ENCODE data around the gene H6PD. TPM values are rescaled to one million over a fixed set of nuclear protein-coding genes. Genes with fewer than 3 reads are reported as not detected.

The H6PD gene
- total RNA-seq, 4 donors from 2014 or later, result 37.3 to 65.1 (median 44.4) TPM

DNA sequence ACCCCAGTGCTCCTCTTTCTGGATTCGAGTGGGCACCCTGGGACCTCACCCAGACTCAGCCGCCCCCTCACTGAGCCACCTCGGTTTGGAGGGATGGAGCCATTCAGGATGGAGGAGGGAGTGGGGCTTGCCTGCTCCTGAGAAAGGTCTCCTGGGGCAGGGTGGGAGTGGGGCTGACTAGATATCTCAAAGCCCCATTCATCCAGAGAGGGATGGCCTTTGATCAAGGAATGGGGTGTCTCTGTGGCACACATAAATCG is 48.1 kb downstream of the H6PD start:
- in situ Hi-C loops (cut with MboI; ENCODE audit: low sequenced_read_pairs in 4 of 4) (loop anchor here in 1 of 4 donors (10.0 kb wide), 1 partner anchor 172 kb away; no protein-coding TSS in a partner anchor), intact Hi-C loops (cut with DNase I; ENCODE audit: low total_unique reads) (no loop called here)
- Histone ChIP-seq H3K36me3 (no peaks in the 10 kb centered on the region), H3K4me1 (peaks cover 6 to 8% of the 10 kb centered on the region in 2 donors), H3K9me3 (peaks cover 0 to 2% (median 0%) of the 10 kb centered on the region in 3 donors), H3K4me3 (no peak overlapping the region), H3K27me3 (no peaks in the 10 kb centered on the region), H3K27ac (no peak overlapping the region)
- ATAC-seq, result no peak
- DNase-seq, result no peak
- TF ChIP-seq, protein P1, sequence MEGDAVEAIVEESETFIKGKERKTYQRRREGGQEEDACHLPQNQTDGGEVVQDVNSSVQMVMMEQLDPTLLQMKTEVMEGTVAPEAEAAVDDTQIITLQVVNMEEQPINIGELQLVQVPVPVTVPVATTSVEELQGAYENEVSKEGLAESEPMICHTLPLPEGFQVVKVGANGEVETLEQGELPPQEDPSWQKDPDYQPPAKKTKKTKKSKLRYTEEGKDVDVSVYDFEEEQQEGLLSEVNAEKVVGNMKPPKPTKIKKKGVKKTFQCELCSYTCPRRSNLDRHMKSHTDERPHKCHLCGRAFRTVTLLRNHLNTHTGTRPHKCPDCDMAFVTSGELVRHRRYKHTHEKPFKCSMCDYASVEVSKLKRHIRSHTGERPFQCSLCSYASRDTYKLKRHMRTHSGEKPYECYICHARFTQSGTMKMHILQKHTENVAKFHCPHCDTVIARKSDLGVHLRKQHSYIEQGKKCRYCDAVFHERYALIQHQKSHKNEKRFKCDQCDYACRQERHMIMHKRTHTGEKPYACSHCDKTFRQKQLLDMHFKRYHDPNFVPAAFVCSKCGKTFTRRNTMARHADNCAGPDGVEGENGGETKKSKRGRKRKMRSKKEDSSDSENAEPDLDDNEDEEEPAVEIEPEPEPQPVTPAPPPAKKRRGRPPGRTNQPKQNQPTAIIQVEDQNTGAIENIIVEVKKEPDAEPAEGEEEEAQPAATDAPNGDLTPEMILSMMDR (IDR thresholded peaks at IDR 0.05 in 4 of 5, conservative IDR thresholded peaks at IDR 0.05 in 1 of 5), result no peak
- TF ChIP-seq POLR2A (IDR thresholded peaks at IDR 0.05), result no peak

DNA sequence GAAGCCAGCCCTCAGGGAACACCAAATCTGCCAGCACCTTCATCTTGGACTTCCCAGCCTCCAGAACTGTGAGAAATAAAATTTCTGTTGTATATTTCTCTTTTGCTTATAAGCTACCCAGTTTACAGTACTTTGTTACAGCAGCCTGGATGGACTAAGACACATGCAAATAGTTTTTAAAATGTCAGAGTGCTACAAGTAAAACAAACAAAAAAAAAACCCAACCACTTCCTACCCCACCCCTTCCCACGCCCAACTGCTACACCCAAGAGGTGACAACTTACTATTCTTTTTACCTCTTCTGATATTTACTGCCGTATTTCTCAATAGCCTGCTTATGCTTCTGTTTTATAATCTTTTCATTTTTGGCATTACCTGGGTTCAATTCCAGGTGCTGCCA is 49.5 kb downstream of the H6PD start:
- no peak for TF ChIP-seq POLR2A (IDR thresholded peaks at IDR 0.05)
- TF ChIP-seq, protein P1 (IDR thresholded peaks at IDR 0.05 in 4 of 5, conservative IDR thresholded peaks at IDR 0.05 in 1 of 5), result no peak
- no peaks in the 10 kb centered on the region for H3K36me3 ChIP-seq
- DNase-seq (no peak), ATAC-seq (no peak)
- H3K4me3 ChIP-seq, result no peak overlapping the region
- intact Hi-C loops (cut with DNase I; ENCODE audit: low total_unique reads), result no loop called here
- no peaks in the 10 kb centered on the region for H3K27me3 ChIP-seq
- no peak overlapping the region for H3K27ac ChIP-seq
- in situ Hi-C loops (cut with MboI; ENCODE audit: low sequenced_read_pairs in 4 of 4), result loop anchor here in 1 of 4 donors (10.0 kb wide), 1 partner anchor 171 kb away; no protein-coding TSS in a partner anchor
- peaks cover 6 to 8% of the 10 kb centered on the region in 2 donors for H3K4me1 ChIP-seq
- H3K9me3 ChIP-seq, result peaks cover 0 to 8% (median 0%) of the 10 kb centered on the region in 3 donors

DNA sequence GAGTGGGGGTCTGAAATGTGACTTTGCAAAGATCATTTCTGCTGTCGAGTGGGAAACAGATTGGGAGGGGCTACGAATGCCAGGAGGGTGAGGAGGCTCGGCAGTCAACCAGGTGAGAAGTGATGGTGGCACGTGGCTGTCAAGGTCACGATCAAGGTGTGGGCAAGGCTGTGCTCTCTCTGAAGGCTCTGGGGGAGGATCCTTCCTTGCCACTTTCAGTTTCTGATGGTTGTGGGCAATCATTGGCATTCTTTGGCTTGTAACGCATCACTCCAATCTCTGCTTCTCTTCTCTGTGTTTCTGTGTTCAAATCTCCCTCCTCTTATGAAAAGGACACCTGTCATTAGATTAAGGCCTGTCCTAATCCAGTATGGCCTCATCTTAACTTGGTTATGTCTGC is 52.0 kb downstream of the H6PD start:
- Histone ChIP-seq H3K4me3 (no peak overlapping the region), H3K36me3 (no peaks in the 10 kb centered on the region), H3K27ac (no peak overlapping the region), H3K4me1 (peaks cover 11 to 14% of the 10 kb centered on the region in 2 donors), H3K9me3 (peaks cover 0 to 8% (median 0%) of the 10 kb centered on the region in 3 donors), H3K27me3 (no peaks in the 10 kb centered on the region)
- in situ Hi-C loops (cut with MboI; ENCODE audit: low sequenced_read_pairs in 4 of 4) (loop anchor here (5.0 to 10.0 kb wide), 4 partner anchors 166 to 206 kb away; no protein-coding TSS in a partner anchor), intact Hi-C loops (cut with DNase I; ENCODE audit: low total_unique reads) (no loop called here)
- DNase-seq, result no peak
- TF ChIP-seq, protein P1 (IDR thresholded peaks at IDR 0.05 in 4 of 5, conservative IDR thresholded peaks at IDR 0.05 in 1 of 5), result no peak
- no peak for TF ChIP-seq POLR2A (IDR thresholded peaks at IDR 0.05)
- no peak for ATAC-seq

DNA sequence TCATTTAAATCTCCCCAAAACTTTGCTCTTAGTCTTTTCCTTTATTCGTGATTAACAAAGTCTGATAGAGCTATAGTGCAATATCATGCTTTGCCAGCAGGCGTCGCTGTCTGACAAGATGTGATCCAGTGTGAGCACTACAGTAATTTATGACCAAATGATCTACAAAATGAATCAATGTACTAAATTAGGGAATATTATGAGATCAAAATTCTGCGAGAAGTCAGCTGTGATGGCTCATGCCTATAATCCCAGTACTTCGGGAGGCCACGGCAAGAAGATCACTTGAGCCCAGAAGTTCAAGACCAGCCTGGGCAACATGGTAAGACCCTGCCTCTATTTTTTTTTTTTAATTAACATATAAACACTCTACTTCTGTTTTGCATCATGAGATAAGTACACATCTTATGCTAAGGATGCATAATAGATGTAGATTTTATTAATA is 54.5 kb downstream of the H6PD start:
- Histone ChIP-seq H3K36me3 (no peaks in the 10 kb centered on the region), H3K27ac (peak overlapping the region; percentile 80 to 95 (median 90)), H3K27me3 (no peaks in the 10 kb centered on the region), H3K4me3 (no peak overlapping the region), H3K4me1 (peaks cover 13 to 14% of the 10 kb centered on the region in 2 donors), H3K9me3 (peaks cover 0 to 8% (median 0%) of the 10 kb centered on the region in 3 donors)
- no peak for TF ChIP-seq POLR2A (IDR thresholded peaks at IDR 0.05)
- TF ChIP-seq, protein P1 (IDR thresholded peaks at IDR 0.05 in 4 of 5, conservative IDR thresholded peaks at IDR 0.05 in 1 of 5), result peak; percentile 85 to 99 (median 95)
- ATAC-seq (no peak), DNase-seq (peak in 1 of 2 donors; percentile 70)
- intact Hi-C loops (cut with DNase I; ENCODE audit: low total_unique reads) (loop anchor here (1.0 kb wide), 2 partner anchors 167 to 202 kb away; no protein-coding TSS in a partner anchor), in situ Hi-C loops (cut with MboI; ENCODE audit: low sequenced_read_pairs in 4 of 4) (loop anchor here (5.0 to 10.0 kb wide), 4 partner anchors 163 to 203 kb away; no protein-coding TSS in a partner anchor)

All from gastrocnemius medialis (tissue), 4 donors.